Measurements from ENCODE around the gene SLC37A2.
"Not testable (repeated sequence)": the region's sequence is repeated elsewhere in the genome, so short reads cannot be mapped to it uniquely, and the experiment has no call there.

The SLC37A2 gene

GRCh38 chr11:125090151-125090550 lies 27.0 kb downstream of the SLC37A2 start:
- H3K4me3 ChIP-seq (ENCODE audit: low read length in 2 of 2); H3K27me3 ChIP-seq (ENCODE audit: control insufficient read depth in 2 of 2, insufficient read depth in 2 of 2, low read length in 2 of 2); H3K4me1 ChIP-seq (ENCODE audit: control insufficient read depth in 2 of 2, insufficient read depth in 2 of 2, low read length in 2 of 2); H3K36me3 ChIP-seq (ENCODE audit: control insufficient read depth in 2 of 2, insufficient read depth in 2 of 2, low read length in 2 of 2); H3K9me3 ChIP-seq (ENCODE audit: control insufficient read depth in 2 of 2, low read length in 2 of 2); H3K9ac ChIP-seq (ENCODE audit: low read depth in 1 of 2, low read length in 2 of 2); H3K27ac ChIP-seq (ENCODE audit: low read depth in 2 of 2, low read length in 2 of 2): not testable (repeated sequence)

- H3K4me3 ChIP-seq (ENCODE audit: low read length in 2 of 2), result no peak overlapping the region
- no peak overlapping the region for H3K27ac ChIP-seq (ENCODE audit: low read depth in 2 of 2, low read length in 2 of 2)
- no peaks in the 10 kb centered on the region for H3K4me1 ChIP-seq (ENCODE audit: control insufficient read depth in 2 of 2, insufficient read depth in 2 of 2, low read length in 2 of 2)
- no peak overlapping the region for H3K9ac ChIP-seq (ENCODE audit: low read depth in 1 of 2, low read length in 2 of 2)
- no peaks in the 10 kb centered on the region for H3K9me3 ChIP-seq (ENCODE audit: control insufficient read depth in 2 of 2, low read length in 2 of 2)
- H3K36me3 ChIP-seq (ENCODE audit: control insufficient read depth in 2 of 2, insufficient read depth in 2 of 2, low read length in 2 of 2), result no peaks in the 10 kb centered on the region
- no peaks in the 10 kb centered on the region for H3K27me3 ChIP-seq (ENCODE audit: control insufficient read depth in 2 of 2, insufficient read depth in 2 of 2, low read length in 2 of 2)
Observed at GRCh38 chr11:125090816-125091215, 27.7 kb downstream of the SLC37A2 start.

- no peaks in the 10 kb centered on the region for H3K27me3 ChIP-seq (ENCODE audit: control insufficient read depth in 2 of 2, insufficient read depth in 2 of 2, low read length in 2 of 2)
- H3K27ac ChIP-seq (ENCODE audit: low read depth in 2 of 2, low read length in 2 of 2), result no peak overlapping the region
- no peaks in the 10 kb centered on the region for H3K9me3 ChIP-seq (ENCODE audit: control insufficient read depth in 2 of 2, low read length in 2 of 2)
- no peaks in the 10 kb centered on the region for H3K4me1 ChIP-seq (ENCODE audit: control insufficient read depth in 2 of 2, insufficient read depth in 2 of 2, low read length in 2 of 2)
- H3K4me3 ChIP-seq (ENCODE audit: low read length in 2 of 2), result no peak overlapping the region
- H3K36me3 ChIP-seq (ENCODE audit: control insufficient read depth in 2 of 2, insufficient read depth in 2 of 2, low read length in 2 of 2), result no peaks in the 10 kb centered on the region
- H3K9ac ChIP-seq (ENCODE audit: low read depth in 1 of 2, low read length in 2 of 2), result no peak overlapping the region
Observed at GRCh38 chr11:125091247-125091876, 28.3 kb downstream of the SLC37A2 start.

GRCh38 chr11:125091877-125092664 lies 29.0 kb downstream of the SLC37A2 start:
- H3K27ac ChIP-seq (ENCODE audit: low read depth in 2 of 2, low read length in 2 of 2), result no peak overlapping the region
- H3K4me1 ChIP-seq (ENCODE audit: control insufficient read depth in 2 of 2, insufficient read depth in 2 of 2, low read length in 2 of 2), result no peaks in the 10 kb centered on the region
- no peaks in the 10 kb centered on the region for H3K27me3 ChIP-seq (ENCODE audit: control insufficient read depth in 2 of 2, insufficient read depth in 2 of 2, low read length in 2 of 2)
- H3K36me3 ChIP-seq (ENCODE audit: control insufficient read depth in 2 of 2, insufficient read depth in 2 of 2, low read length in 2 of 2), result peaks cover 0 to under 1% of the 10 kb centered on the region in 2 donors
- no peak overlapping the region for H3K9ac ChIP-seq (ENCODE audit: low read depth in 1 of 2, low read length in 2 of 2)
- no peak overlapping the region for H3K4me3 ChIP-seq (ENCODE audit: low read length in 2 of 2)
- no peaks in the 10 kb centered on the region for H3K9me3 ChIP-seq (ENCODE audit: control insufficient read depth in 2 of 2, low read length in 2 of 2)

GRCh38 chr11:125092669-125093068 lies 29.6 kb downstream of the SLC37A2 start:
- no peak overlapping the region for H3K9ac ChIP-seq (ENCODE audit: low read depth in 1 of 2, low read length in 2 of 2)
- no peaks in the 10 kb centered on the region for H3K27me3 ChIP-seq (ENCODE audit: control insufficient read depth in 2 of 2, insufficient read depth in 2 of 2, low read length in 2 of 2)
- H3K9me3 ChIP-seq (ENCODE audit: control insufficient read depth in 2 of 2, low read length in 2 of 2), result no peaks in the 10 kb centered on the region
- H3K27ac ChIP-seq (ENCODE audit: low read depth in 2 of 2, low read length in 2 of 2), result no peak overlapping the region
- H3K4me3 ChIP-seq (ENCODE audit: low read length in 2 of 2), result no peak overlapping the region
- no peaks in the 10 kb centered on the region for H3K4me1 ChIP-seq (ENCODE audit: control insufficient read depth in 2 of 2, insufficient read depth in 2 of 2, low read length in 2 of 2)
- H3K36me3 ChIP-seq (ENCODE audit: control insufficient read depth in 2 of 2, insufficient read depth in 2 of 2, low read length in 2 of 2), result peaks cover 3 to 6% of the 10 kb centered on the region in 2 donors

GRCh38 chr11:125093502-125093901 lies 30.4 kb downstream of the SLC37A2 start:
- no peak overlapping the region for H3K27ac ChIP-seq (ENCODE audit: low read depth in 2 of 2, low read length in 2 of 2)
- no peak overlapping the region for H3K4me3 ChIP-seq (ENCODE audit: low read length in 2 of 2)
- H3K9me3 ChIP-seq (ENCODE audit: control insufficient read depth in 2 of 2, low read length in 2 of 2), result no peaks in the 10 kb centered on the region
- no peaks in the 10 kb centered on the region for H3K27me3 ChIP-seq (ENCODE audit: control insufficient read depth in 2 of 2, insufficient read depth in 2 of 2, low read length in 2 of 2)
- no peak overlapping the region for H3K9ac ChIP-seq (ENCODE audit: low read depth in 1 of 2, low read length in 2 of 2)
- peaks cover 3 to 7% of the 10 kb centered on the region in 2 donors for H3K36me3 ChIP-seq (ENCODE audit: control insufficient read depth in 2 of 2, insufficient read depth in 2 of 2, low read length in 2 of 2)
- no peaks in the 10 kb centered on the region for H3K4me1 ChIP-seq (ENCODE audit: control insufficient read depth in 2 of 2, insufficient read depth in 2 of 2, low read length in 2 of 2)

- Histone ChIP-seq H3K27me3 (ENCODE audit: control insufficient read depth in 2 of 2, insufficient read depth in 2 of 2, low read length in 2 of 2) (no peaks in the 10 kb centered on the region), H3K9ac (ENCODE audit: low read depth in 1 of 2, low read length in 2 of 2) (no peak overlapping the region), H3K27ac (ENCODE audit: low read depth in 2 of 2, low read length in 2 of 2) (no peak overlapping the region), H3K9me3 (ENCODE audit: control insufficient read depth in 2 of 2, low read length in 2 of 2) (no peaks in the 10 kb centered on the region), H3K36me3 (ENCODE audit: control insufficient read depth in 2 of 2, insufficient read depth in 2 of 2, low read length in 2 of 2) (peaks cover 7% of the 10 kb centered on the region in 2 donors), H3K4me1 (ENCODE audit: control insufficient read depth in 2 of 2, insufficient read depth in 2 of 2, low read length in 2 of 2) (no peaks in the 10 kb centered on the region), H3K4me3 (ENCODE audit: low read length in 2 of 2) (no peak overlapping the region)
Observed at GRCh38 chr11:125094731-125095130, 31.6 kb downstream of the SLC37A2 start.

GRCh38 chr11:125100136-125100535 lies 37.0 kb downstream of the SLC37A2 start:
- H3K9me3 ChIP-seq (ENCODE audit: control insufficient read depth in 2 of 2, low read length in 2 of 2), result no peaks in the 10 kb centered on the region
- no peaks in the 10 kb centered on the region for H3K4me1 ChIP-seq (ENCODE audit: control insufficient read depth in 2 of 2, insufficient read depth in 2 of 2, low read length in 2 of 2)
- no peak overlapping the region for H3K4me3 ChIP-seq (ENCODE audit: low read length in 2 of 2)
- peaks cover 13 to 15% of the 10 kb centered on the region in 2 donors for H3K36me3 ChIP-seq (ENCODE audit: control insufficient read depth in 2 of 2, insufficient read depth in 2 of 2, low read length in 2 of 2)
- no peak overlapping the region for H3K9ac ChIP-seq (ENCODE audit: low read depth in 1 of 2, low read length in 2 of 2)
- no peaks in the 10 kb centered on the region for H3K27me3 ChIP-seq (ENCODE audit: control insufficient read depth in 2 of 2, insufficient read depth in 2 of 2, low read length in 2 of 2)
- no peak overlapping the region for H3K27ac ChIP-seq (ENCODE audit: low read depth in 2 of 2, low read length in 2 of 2)

GRCh38 chr11:125101596-125101995 lies 38.5 kb downstream of the SLC37A2 start:
- Histone ChIP-seq H3K4me1 (ENCODE audit: control insufficient read depth in 2 of 2, insufficient read depth in 2 of 2, low read length in 2 of 2) (no peaks in the 10 kb centered on the region), H3K27ac (ENCODE audit: low read depth in 2 of 2, low read length in 2 of 2) (peak overlapping the region; percentile 24 to 44), H3K4me3 (ENCODE audit: low read length in 2 of 2) (no peak overlapping the region), H3K9ac (ENCODE audit: low read depth in 1 of 2, low read length in 2 of 2) (no peak overlapping the region), H3K9me3 (ENCODE audit: control insufficient read depth in 2 of 2, low read length in 2 of 2) (no peaks in the 10 kb centered on the region), H3K27me3 (ENCODE audit: control insufficient read depth in 2 of 2, insufficient read depth in 2 of 2, low read length in 2 of 2) (no peaks in the 10 kb centered on the region), H3K36me3 (ENCODE audit: control insufficient read depth in 2 of 2, insufficient read depth in 2 of 2, low read length in 2 of 2) (peaks cover 13 to 15% of the 10 kb centered on the region in 2 donors)

GRCh38 chr11:125102025-125102424 lies 38.9 kb downstream of the SLC37A2 start:
- no peaks in the 10 kb centered on the region for H3K9me3 ChIP-seq (ENCODE audit: control insufficient read depth in 2 of 2, low read length in 2 of 2)
- H3K36me3 ChIP-seq (ENCODE audit: control insufficient read depth in 2 of 2, insufficient read depth in 2 of 2, low read length in 2 of 2), result peaks cover 13 to 15% of the 10 kb centered on the region in 2 donors
- no peaks in the 10 kb centered on the region for H3K4me1 ChIP-seq (ENCODE audit: control insufficient read depth in 2 of 2, insufficient read depth in 2 of 2, low read length in 2 of 2)
- no peak overlapping the region for H3K4me3 ChIP-seq (ENCODE audit: low read length in 2 of 2)
- peak overlapping the region in 1 of 2 donors; percentile 44 for H3K27ac ChIP-seq (ENCODE audit: low read depth in 2 of 2, low read length in 2 of 2)
- H3K9ac ChIP-seq (ENCODE audit: low read depth in 1 of 2, low read length in 2 of 2), result no peak overlapping the region
- H3K27me3 ChIP-seq (ENCODE audit: control insufficient read depth in 2 of 2, insufficient read depth in 2 of 2, low read length in 2 of 2), result no peaks in the 10 kb centered on the region
